Fibroblast of pulmonary artery (primary cell): ENCODE data around the gene EPHA4.

Experiments used
- DNase-seq: peaks from one replicate; pipeline ENCODE4 v3.0.0-alpha.2; 2010; ENCODE audit warnings: low read depth
- H3K4me3 ChIP-seq: replicated peaks from 2 replicates; pipeline ENCODE4 v1.5.1; 2011; ENCODE audit warnings: low read depth, mild to moderate bottlenecking, control low read depth, low read length, moderate library complexity
- CTCF ChIP-seq: IDR thresholded peaks from 2 replicates; pipeline ENCODE4 v1.5.1; 2011; ENCODE audit warnings: mild to moderate bottlenecking, control low read depth, low read length, inconsistent platforms; ENCODE audit errors: missing control alignments

The EPHA4 gene

GRCh38 chr2:221448844-221449390 is 123.2 kb downstream of the EPHA4 start:
- H3K4me3 ChIP-seq: no peak overlapping the region
- no peak for DNase-seq
- TF ChIP-seq CTCF: no peak

GRCh38 chr2:221448057-221448843 is 123.9 kb downstream of the EPHA4 start:
- TF ChIP-seq CTCF: no peak
- no peak overlapping the region for H3K4me3 ChIP-seq
- no peak for DNase-seq

- no peak overlapping the region for H3K4me3 ChIP-seq
- peak; percentile 33 for DNase-seq
- no peak for TF ChIP-seq CTCF
These were observed 124.8 kb downstream of the EPHA4 start for GRCh38 chr2:221447310-221447709.

- TF ChIP-seq CTCF: no peak
- no peak overlapping the region for H3K4me3 ChIP-seq
- no peak for DNase-seq
These were observed 126.0 kb downstream of the EPHA4 start for GRCh38 chr2:221446140-221446539.

- peak; percentile 71 for DNase-seq
- TF ChIP-seq CTCF: no peak
- no peak overlapping the region for H3K4me3 ChIP-seq
These were observed 128.0 kb downstream of the EPHA4 start for GRCh38 chr2:221444106-221444505.

GRCh38 chr2:221443645-221444044 is 128.5 kb downstream of the EPHA4 start:
- no peak overlapping the region for H3K4me3 ChIP-seq
- peak; percentile 3 for DNase-seq
- TF ChIP-seq CTCF: no peak

GRCh38 chr2:221442128-221442527 is 130.0 kb downstream of the EPHA4 start:
- H3K4me3 ChIP-seq: no peak overlapping the region
- DNase-seq: no peak
- TF ChIP-seq CTCF: no peak
